ENCODE results near the gene BNC2. TPM values are rescaled to one million over a fixed set of nuclear protein-coding genes. Genes with fewer than 3 reads are reported as not detected.

BNC2 gene
- total RNA-seq, 1 experiment from 2014 or later = 0.20 TPM

DNA sequence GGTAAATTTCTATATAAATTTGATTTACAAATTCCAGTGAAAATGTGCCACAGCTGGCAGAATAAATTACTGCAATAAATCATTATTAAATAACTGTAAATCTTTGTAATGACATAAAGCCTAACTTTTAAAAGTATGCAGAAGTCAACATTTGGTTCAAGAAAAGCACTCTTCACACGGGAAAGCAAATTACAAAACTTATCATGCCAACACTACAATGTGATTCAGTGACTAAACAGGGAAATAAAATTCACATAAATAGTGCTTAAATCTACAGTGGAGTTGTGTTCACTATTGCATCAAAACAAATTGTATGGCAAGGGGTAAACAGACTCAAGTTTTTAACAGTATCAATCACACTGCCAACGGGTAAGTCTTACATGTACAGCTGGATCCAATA, 117.2 kb downstream of the BNC2 start:
- no peaks in the 10 kb centered on the region for H3K9me3 Mint-ChIP-seq (ENCODE audit: unreplicated experiment)
- no peak overlapping the region for H3K4me3 Mint-ChIP-seq (ENCODE audit: unreplicated experiment)
- TF ChIP-seq, protein P1, sequence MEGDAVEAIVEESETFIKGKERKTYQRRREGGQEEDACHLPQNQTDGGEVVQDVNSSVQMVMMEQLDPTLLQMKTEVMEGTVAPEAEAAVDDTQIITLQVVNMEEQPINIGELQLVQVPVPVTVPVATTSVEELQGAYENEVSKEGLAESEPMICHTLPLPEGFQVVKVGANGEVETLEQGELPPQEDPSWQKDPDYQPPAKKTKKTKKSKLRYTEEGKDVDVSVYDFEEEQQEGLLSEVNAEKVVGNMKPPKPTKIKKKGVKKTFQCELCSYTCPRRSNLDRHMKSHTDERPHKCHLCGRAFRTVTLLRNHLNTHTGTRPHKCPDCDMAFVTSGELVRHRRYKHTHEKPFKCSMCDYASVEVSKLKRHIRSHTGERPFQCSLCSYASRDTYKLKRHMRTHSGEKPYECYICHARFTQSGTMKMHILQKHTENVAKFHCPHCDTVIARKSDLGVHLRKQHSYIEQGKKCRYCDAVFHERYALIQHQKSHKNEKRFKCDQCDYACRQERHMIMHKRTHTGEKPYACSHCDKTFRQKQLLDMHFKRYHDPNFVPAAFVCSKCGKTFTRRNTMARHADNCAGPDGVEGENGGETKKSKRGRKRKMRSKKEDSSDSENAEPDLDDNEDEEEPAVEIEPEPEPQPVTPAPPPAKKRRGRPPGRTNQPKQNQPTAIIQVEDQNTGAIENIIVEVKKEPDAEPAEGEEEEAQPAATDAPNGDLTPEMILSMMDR (IDR thresholded peaks at IDR 0.05; ENCODE audit: insufficient read depth in 1 of 2, low read depth in 1 of 2, low read length in 1 of 2, severe bottlenecking in 1 of 2, unreplicated experiment in 1 of 2) = no peak
- no TSS peak for BruUV-seq (replicated peaks)
- no peak for DNase-seq
- ChIA-PET CTCF (no interaction called here), POLR2A (no interaction called here)
- H3K36me3 ChIP-seq (ENCODE audit: control insufficient read depth, insufficient read depth, low read length) = no peaks in the 10 kb centered on the region
- H3K27ac Mint-ChIP-seq (ENCODE audit: unreplicated experiment) = no peak overlapping the region
- H3K36me3 Mint-ChIP-seq (ENCODE audit: insufficient read depth, unreplicated experiment) = no peaks in the 10 kb centered on the region
- intact Hi-C loops (cut with micrococcal nuclease; ENCODE audit: unreplicated experiment) = no loop called here
- peaks cover 7% of the 10 kb centered on the region for H3K27me3 Mint-ChIP-seq (ENCODE audit: insufficient read depth, unreplicated experiment)
- H3K4me1 Mint-ChIP-seq (ENCODE audit: low read depth, unreplicated experiment) = no peaks in the 10 kb centered on the region
- H3K9me3 ChIP-seq = no peaks in the 10 kb centered on the region
- H3K4me3 ChIP-seq (ENCODE audit: low read depth, low read length) = no peak overlapping the region
- no peaks in the 10 kb centered on the region for H3K27me3 ChIP-seq (replicated peaks; ENCODE audit: control insufficient read depth, insufficient read depth, low read length)
- no peaks in the 10 kb centered on the region for H3K4me1 ChIP-seq

DNA sequence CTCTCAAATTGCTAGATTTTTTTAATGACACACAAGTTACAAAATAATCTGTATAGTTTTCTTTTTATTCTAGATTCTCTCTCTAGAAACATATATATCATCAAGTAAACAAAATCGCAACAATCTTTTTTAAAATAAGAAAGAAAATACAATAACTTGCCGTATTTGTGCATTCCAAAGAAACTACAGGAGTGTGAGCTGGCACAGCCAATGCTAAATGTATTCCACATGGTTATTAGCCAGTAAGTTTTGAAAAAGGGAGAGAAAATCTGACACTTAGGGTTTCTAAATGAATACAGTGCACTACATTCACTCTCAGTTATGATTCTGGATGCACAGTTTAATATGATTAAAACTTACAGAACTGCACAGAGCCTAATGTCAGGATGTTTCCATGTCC, 117.9 kb downstream of the BNC2 start:
- DNase-seq = no peak
- Mint-ChIP-seq H3K27me3 (ENCODE audit: insufficient read depth, unreplicated experiment) (peaks cover 2% of the 10 kb centered on the region), H3K4me1 (ENCODE audit: low read depth, unreplicated experiment) (no peaks in the 10 kb centered on the region), H3K36me3 (ENCODE audit: insufficient read depth, unreplicated experiment) (no peaks in the 10 kb centered on the region), H3K27ac (ENCODE audit: unreplicated experiment) (no peak overlapping the region), H3K4me3 (ENCODE audit: unreplicated experiment) (no peak overlapping the region), H3K9me3 (ENCODE audit: unreplicated experiment) (no peaks in the 10 kb centered on the region)
- H3K9me3 ChIP-seq = no peaks in the 10 kb centered on the region
- no peaks in the 10 kb centered on the region for H3K36me3 ChIP-seq (ENCODE audit: control insufficient read depth, insufficient read depth, low read length)
- H3K27me3 ChIP-seq (replicated peaks; ENCODE audit: control insufficient read depth, insufficient read depth, low read length) = no peaks in the 10 kb centered on the region
- no peak overlapping the region for H3K4me3 ChIP-seq (ENCODE audit: low read depth, low read length)
- ChIA-PET CTCF (no interaction called here), POLR2A (no interaction called here)
- no TSS peak for BruUV-seq (replicated peaks)
- TF ChIP-seq, protein P1 (IDR thresholded peaks at IDR 0.05; ENCODE audit: insufficient read depth in 1 of 2, low read depth in 1 of 2, low read length in 1 of 2, severe bottlenecking in 1 of 2, unreplicated experiment in 1 of 2) = no peak
- intact Hi-C loops (cut with micrococcal nuclease; ENCODE audit: unreplicated experiment) = no loop called here
- H3K4me1 ChIP-seq = no peaks in the 10 kb centered on the region

DNA sequence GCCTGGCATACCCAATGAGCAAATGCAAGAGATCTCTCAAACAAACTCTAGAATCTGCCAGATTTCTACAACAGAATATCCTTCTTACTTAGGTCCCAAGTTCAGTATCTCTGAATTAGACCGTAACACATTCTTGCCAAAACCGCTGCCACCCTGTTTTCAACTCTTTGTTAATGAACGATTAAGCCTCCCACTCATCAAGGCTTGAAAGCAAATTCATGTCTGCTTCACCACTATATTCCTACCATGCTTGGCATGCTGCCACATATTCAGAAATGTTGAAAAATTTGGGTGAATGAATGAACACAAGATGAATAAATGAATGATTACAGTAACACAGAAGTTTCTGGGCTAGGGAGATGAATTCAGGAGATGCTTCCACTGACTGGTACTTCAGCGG, 119.9 kb downstream of the BNC2 start:
- Mint-ChIP-seq H3K27me3 (ENCODE audit: insufficient read depth, unreplicated experiment) (peaks cover 2% of the 10 kb centered on the region), H3K36me3 (ENCODE audit: insufficient read depth, unreplicated experiment) (no peaks in the 10 kb centered on the region), H3K4me1 (ENCODE audit: low read depth, unreplicated experiment) (no peaks in the 10 kb centered on the region), H3K27ac (ENCODE audit: unreplicated experiment) (no peak overlapping the region), H3K9me3 (ENCODE audit: unreplicated experiment) (no peaks in the 10 kb centered on the region), H3K4me3 (ENCODE audit: unreplicated experiment) (no peak overlapping the region)
- DNase-seq = no peak
- TF ChIP-seq, protein P1 (IDR thresholded peaks at IDR 0.05; ENCODE audit: insufficient read depth in 1 of 2, low read depth in 1 of 2, low read length in 1 of 2, severe bottlenecking in 1 of 2, unreplicated experiment in 1 of 2) = no peak
- intact Hi-C loops (cut with micrococcal nuclease; ENCODE audit: unreplicated experiment) = no loop called here
- no TSS peak for BruUV-seq (replicated peaks)
- Histone ChIP-seq H3K4me3 (ENCODE audit: low read depth, low read length) (no peak overlapping the region), H3K36me3 (ENCODE audit: control insufficient read depth, insufficient read depth, low read length) (no peaks in the 10 kb centered on the region), H3K27me3 (replicated peaks; ENCODE audit: control insufficient read depth, insufficient read depth, low read length) (no peaks in the 10 kb centered on the region), H3K9me3 (no peaks in the 10 kb centered on the region), H3K4me1 (no peaks in the 10 kb centered on the region)
- ChIA-PET CTCF (no interaction called here), POLR2A (no interaction called here)

All from Caco-2 (cell line).